Ishikawa (cell line): ENCODE data around the gene TECPR2.

Source experiments
- CEBPB ChIP-seq: IDR thresholded peaks from 2 replicates; pipeline ENCODE4 v1.6.1; 2012
- CREB1 ChIP-seq: IDR thresholded peaks from 2 replicates; pipeline ENCODE4 v1.6.1; 2012; ENCODE audit warnings: low read depth
- EGR1 ChIP-seq: IDR thresholded peaks from 2 replicates; pipeline ENCODE4 v1.6.1; 2012
- EP300 ChIP-seq: IDR thresholded peaks from 2 replicates; pipeline ENCODE4 v1.6.1; 2012; ENCODE audit warnings: borderline replicate concordance
- FOXM1 ChIP-seq: IDR thresholded peaks from 2 replicates; pipeline ENCODE4 v1.6.1; 2012; ENCODE audit warnings: low read depth, borderline replicate concordance
- MAX ChIP-seq: IDR thresholded peaks from 2 replicates; pipeline ENCODE4 v1.6.1; 2012
- NFIC ChIP-seq: IDR thresholded peaks from 2 replicates; pipeline ENCODE4 v1.6.1; 2012
- RAD21 ChIP-seq: IDR thresholded peaks from 2 replicates; pipeline ENCODE4 v1.6.1; 2012; ENCODE audit warnings: low read depth
- REST ChIP-seq: IDR thresholded peaks from 2 replicates; pipeline ENCODE4 v1.6.1; 2012; ENCODE audit warnings: low read depth, mild to moderate bottlenecking
- TAF1 ChIP-seq: IDR thresholded peaks from 2 replicates; pipeline ENCODE4 v1.6.1; 2012; ENCODE audit warnings: low read depth, mild to moderate bottlenecking
- TCF12 ChIP-seq: IDR thresholded peaks from 2 replicates; pipeline ENCODE4 v1.6.1; 2012; ENCODE audit warnings: low read depth
- TEAD4 ChIP-seq: IDR thresholded peaks from 2 replicates; pipeline ENCODE4 v1.6.1; 2012
- USF1 ChIP-seq: IDR thresholded peaks from 2 replicates; pipeline ENCODE4 v1.6.1; 2012
- YY1 ChIP-seq: IDR thresholded peaks from 2 replicates; pipeline ENCODE4 v1.6.1; 2012; ENCODE audit warnings: low read depth
- ZBTB7A ChIP-seq: IDR thresholded peaks from 2 replicates; pipeline ENCODE4 v1.6.1; 2012; ENCODE audit warnings: low read depth

Gene TECPR2

GRCh38 chr14:102323102-102323501 lies 39.6 kb upstream of the TECPR2 start:
- TF ChIP-seq EGR1 (no peak), ZBTB7A (no peak), USF1 (no peak), CREB1 (no peak), RAD21 (peak; percentile 45), MAX (no peak), TAF1 (no peak), TEAD4 (no peak), NFIC (peak; percentile 51; the same call in 1 of the 2 replicates)

- no peak for TF ChIP-seq CEBPB
- TF ChIP-seq TEAD4 = no peak
- no peak for TF ChIP-seq FOXM1
- no peak for TF ChIP-seq MAX
- TF ChIP-seq ZBTB7A = no peak
- TF ChIP-seq EP300 = no peak
- no peak for TF ChIP-seq NFIC
- TF ChIP-seq YY1 = no peak
- no peak for TF ChIP-seq TAF1
- no peak for TF ChIP-seq EGR1
- no peak for TF ChIP-seq USF1
- no peak for TF ChIP-seq RAD21
These were observed 36.9 kb upstream of the TECPR2 start for GRCh38 chr14:102325791-102326345.

- TF ChIP-seq NFIC = no peak
- TF ChIP-seq MAX = no peak
- no peak for TF ChIP-seq CREB1
- TF ChIP-seq TAF1 = no peak
- no peak for TF ChIP-seq REST
- no peak for TF ChIP-seq EGR1
- no peak for TF ChIP-seq EP300
- no peak for TF ChIP-seq YY1
- TF ChIP-seq USF1 = no peak
- no peak for TF ChIP-seq TCF12
- TF ChIP-seq FOXM1 = no peak
- no peak for TF ChIP-seq CEBPB
- TF ChIP-seq ZBTB7A = no peak
- no peak for TF ChIP-seq TEAD4
- no peak for TF ChIP-seq RAD21
These were observed 36.2 kb upstream of the TECPR2 start for GRCh38 chr14:102326583-102326982.

GRCh38 chr14:102330806-102331205 lies 31.9 kb upstream of the TECPR2 start:
- TF ChIP-seq TEAD4 = no peak
- TF ChIP-seq ZBTB7A = no peak
- no peak for TF ChIP-seq REST
- no peak for TF ChIP-seq YY1
- no peak for TF ChIP-seq CREB1
- TF ChIP-seq EP300 = no peak

GRCh38 chr14:102333390-102333789 lies 29.4 kb upstream of the TECPR2 start:
- TF ChIP-seq USF1 = no peak
- no peak for TF ChIP-seq ZBTB7A
- no peak for TF ChIP-seq TCF12
- no peak for TF ChIP-seq CEBPB
- no peak for TF ChIP-seq RAD21
- no peak for TF ChIP-seq REST
- no peak for TF ChIP-seq TEAD4
- no peak for TF ChIP-seq TAF1
- TF ChIP-seq EGR1 = no peak
- TF ChIP-seq FOXM1 = no peak
- no peak for TF ChIP-seq NFIC
